Hepatocyte (in vitro differentiated cells): ENCODE measurements around the gene SP8. TPM values are rescaled to one million over a fixed set of nuclear protein-coding genes. Genes with fewer than 3 reads are reported as not detected.

ENCODE experiments used
- DNase-seq: peaks from one replicate; pipeline ENCODE4 v3.0.0-alpha.2; 2016; ENCODE audit warnings: low spot score
- H2AFZ ChIP-seq: fragments of 200-600 bp; sonication (generic); 2 replicates; pipeline ENCODE4 v1.6.0; 2016; ENCODE audit warnings: antibody characterized with exemption, mild to moderate bottlenecking
- H3K27ac ChIP-seq: fragments of 200-600 bp; sonication (generic); 2 replicates; pipeline ENCODE4 v1.5.1; 2016; ENCODE audit warnings: mild to moderate bottlenecking
- H3K27me3 ChIP-seq: fragments of 200-600 bp; sonication (generic); 2 replicates; pipeline ENCODE4 v1.6.1; 2016
- H3K36me3 ChIP-seq: fragments of 200-600 bp; sonication (generic); replicated peaks from 2 replicates; pipeline ENCODE4 v1.5.1; 2016; ENCODE audit warnings: low read depth; ENCODE audit not compliant: insufficient read depth
- H3K4me1 ChIP-seq: fragments of 200-600 bp; sonication (generic); 2 replicates; pipeline ENCODE4 v1.5.1; 2016; ENCODE audit warnings: mild to moderate bottlenecking, moderate library complexity; ENCODE audit not compliant: insufficient read depth
- H3K4me2 ChIP-seq: fragments of 200-600 bp; sonication (generic); 2 replicates; pipeline ENCODE4 v1.6.0; 2016
- H3K4me3 ChIP-seq: fragments of 200-600 bp; sonication (generic); 2 replicates; pipeline ENCODE4 v1.5.1; 2016; ENCODE audit warnings: mild to moderate bottlenecking
- H3K79me2 ChIP-seq: fragments of 200-600 bp; sonication (generic); 2 replicates; pipeline ENCODE4 v1.6.0; 2017; ENCODE audit warnings: mild to moderate bottlenecking
- H3K9me2 ChIP-seq: fragments of 200-600 bp; sonication (generic); replicated peaks from 2 replicates; pipeline ENCODE4 v1.6.0; 2017; ENCODE audit warnings: mild to moderate bottlenecking; ENCODE audit not compliant: insufficient read depth
- H3K9me3 ChIP-seq: fragments of 200-600 bp; sonication (generic); 2 replicates; pipeline ENCODE4 v1.5.1; 2016; ENCODE audit warnings: low read depth, mild to moderate bottlenecking
- H4K20me1 ChIP-seq: fragments of 200-600 bp; sonication (generic); 2 replicates; pipeline ENCODE4 v1.6.0; 2016; ENCODE audit warnings: mild to moderate bottlenecking; ENCODE audit not compliant: insufficient read depth, poor library complexity, severe bottlenecking
- CTCF ChIP-seq: fragments of 200-600 bp; sonication (generic); IDR thresholded peaks from 2 replicates; pipeline ENCODE4 v1.5.1; 2016; ENCODE audit warnings: antibody characterized with exemption, mild to moderate bottlenecking; ENCODE audit not compliant: poor library complexity
- EZH2 ChIP-seq: fragments of 200-600 bp; sonication (generic); IDR thresholded peaks from 2 replicates; pipeline ENCODE4 v1.6.1; 2016; ENCODE audit warnings: antibody characterized with exemption, mild to moderate bottlenecking, borderline replicate concordance
- EZH2phosphoT487 ChIP-seq: fragments of 200-600 bp; sonication (generic); IDR thresholded peaks from one replicate; pipeline ENCODE4 v1.6.1; 2018; ENCODE audit warnings: antibody characterized with exemption, mild to moderate bottlenecking, low read depth, moderate library complexity; ENCODE audit not compliant: unreplicated experiment, severe bottlenecking
- WGBS: methylation state at CpG from one replicate; pipeline ENCODE4 v1.1.6; 2016; ENCODE audit warnings: low lambda C conversion rate; ENCODE audit errors: missing lambda C conversion rate; 5-methylcytosine and 5-hydroxymethylcytosine counted together
- polyA plus RNA-seq: library from polyadenylated mRNA; unstranded; fragments of >200 nt; fragmentation: Nextera tagmentation; extraction: Ambion mirVana; gene quantifications from 2 replicates; pipeline ENCODE4 v1.2.1, GENCODE V29; 2016
- total RNA-seq: library from RNA; depleted of rRNA; stranded (reverse); fragments of >200 nt; gene quantifications from 2 replicates; pipeline ENCODE4 v1.2.3, GENCODE V29; 2014

The SP8 gene
- total and polyA plus RNA-seq, 2 experiments from 2014 or later, result 0.04 to 1.0 TPM

- Histone ChIP-seq H4K20me1 (no peaks in the 10 kb centered on the region), H3K9me3 (no peaks in the 10 kb centered on the region), H2AFZ (no peak overlapping the region), H3K4me1 (peaks cover 17% of the 10 kb centered on the region), H3K79me2 (no peaks in the 10 kb centered on the region), H3K9me2 (no peaks in the 10 kb centered on the region), H3K27ac (no peak overlapping the region), H3K4me3 (no peak overlapping the region), H3K36me3 (no peaks in the 10 kb centered on the region), H3K27me3 (peaks cover 99% of the 10 kb centered on the region), H3K4me2 (no peak overlapping the region)
- no peak for DNase-seq
- 5% methylated on average over 5 of the region's 5 CpGs for WGBS
- TF ChIP-seq CTCF, result no peak
- TF ChIP-seq EZH2phosphoT487, result peak; percentile 78
- peak; percentile 91 for TF ChIP-seq EZH2
Observed at GRCh38 chr7:20790375-20790774, 3.7 kb upstream of the SP8 start.

- no peak for TF ChIP-seq CTCF
- TF ChIP-seq EZH2, result peak; percentile 62
Observed at GRCh38 chr7:20788420-20788990, 1.8 kb upstream of the SP8 start.

GRCh38 chr7:20787660-20788419, 1.2 kb upstream of the SP8 start:
- Histone ChIP-seq H4K20me1 (no peaks in the 10 kb centered on the region), H3K27ac (no peak overlapping the region), H3K27me3 (peaks cover 98% of the 10 kb centered on the region), H3K9me3 (no peaks in the 10 kb centered on the region), H3K4me3 (no peak overlapping the region), H3K4me1 (peaks cover 29% of the 10 kb centered on the region), H3K4me2 (no peak overlapping the region), H3K79me2 (no peaks in the 10 kb centered on the region), H3K9me2 (no peaks in the 10 kb centered on the region), H3K36me3 (no peaks in the 10 kb centered on the region), H2AFZ (no peak overlapping the region)
- TF ChIP-seq EZH2 (no peak), CTCF (no peak), EZH2phosphoT487 (peak; percentile 5)
- DNase-seq, result no peak
- 3% methylated on average over 21 of the region's 21 CpGs for WGBS

More at GRCh38 chr7:20788420-20788990, 1.8 kb upstream of the SP8 start:
- Histone ChIP-seq H3K36me3 (no peaks in the 10 kb centered on the region), H4K20me1 (no peaks in the 10 kb centered on the region), H3K4me1 (peaks cover 29% of the 10 kb centered on the region), H3K4me2 (no peak overlapping the region), H3K9me3 (no peaks in the 10 kb centered on the region), H3K4me3 (no peak overlapping the region), H3K79me2 (no peaks in the 10 kb centered on the region), H3K27ac (no peak overlapping the region), H3K9me2 (no peaks in the 10 kb centered on the region), H2AFZ (no peak overlapping the region), H3K27me3 (peaks cover 98% of the 10 kb centered on the region)
- WGBS, result 9% methylated on average over 10 of the region's 10 CpGs
- DNase-seq, result no peak
